HepG2 (cell line): ENCODE measurements around the gene RASA1. TPM values are rescaled to one million over a fixed set of nuclear protein-coding genes. Genes with fewer than 3 reads are reported as not detected.

Source experiments
- TCF12 ChIP-seq, 2 experiments: fragments of 450-650 bp in 1 of 2; sonication (generic) in 1 of 2; formaldehyde crosslinking in 1 of 2; IDR thresholded peaks; 2 replicates each; pipeline versions ENCODE4 v1.6.1 to v1.8.0; 2017 to 2022; ENCODE audit warnings: antibody characterized with exemption in 1 of 2, mild to moderate bottlenecking in 1 of 2, missing genetic modification reagents in 1 of 2, moderate library complexity in 1 of 2
- ZKSCAN5 ChIP-seq: sonication (generic); formaldehyde crosslinking; IDR thresholded peaks from 2 replicates; pipeline ENCODE4 v1.5.1; 2020; ENCODE audit warnings: mild to moderate bottlenecking, missing genetic modification reagents
- ZNF430 ChIP-seq: sonication (generic); formaldehyde crosslinking; IDR thresholded peaks from 2 replicates; pipeline ENCODE4 v1.9.0; 2021; ENCODE audit warnings: mild to moderate bottlenecking, missing genetic modification reagents
- polyA plus RNA-seq, 8 experiments: library from polyadenylated mRNA; depleted of rRNA in 3 of 8; stranded (reverse) in 7 of 8; unstranded in 1 of 8; fragments of >200 nt; fragmentation: Illumina TruSeq in 4 of 8; extraction: Trizol in 4 of 8; gene quantifications; 2 replicates each; pipeline versions ENCODE4 v1.2.1 to v1.2.3, GENCODE V29; 2011 to 2016; ENCODE audit warnings: low read depth in 4 of 8, missing spikeins in 1 of 8, mixed read lengths in 1 of 8; ENCODE audit not compliant: insufficient read depth in 1 of 8
- total RNA-seq, 5 experiments: library from RNA; depleted of rRNA; stranded (reverse); fragments of >200 nt; fragmentation: Illumina TruSeq; extraction: Trizol; gene quantifications; 2 replicates each; pipeline ENCODE4 v1.2.3, GENCODE V29; 2016; ENCODE audit warnings: low read depth in 1 of 5
- TF ChIP-seq, protein P1 (sequence below): sonication (generic); formaldehyde crosslinking; IDR thresholded peaks from 2 replicates; pipeline ENCODE4 v1.4.0; 2020; ENCODE audit warnings: missing genetic modification reagents, borderline replicate concordance
- TF ChIP-seq, protein P2 (sequence below): sonication (generic); formaldehyde crosslinking; IDR thresholded peaks from 2 replicates; pipeline ENCODE4 v1.4.0; 2020; ENCODE audit warnings: missing genetic modification reagents
- TF ChIP-seq, protein P3 (sequence below): IDR thresholded peaks from 2 replicates; pipeline ENCODE4 v1.6.1; 2016; ENCODE audit warnings: mild to moderate bottlenecking, missing biosample characterization, missing genetic modification reagents
- TF ChIP-seq, protein P4 (sequence below): sonication (generic); formaldehyde crosslinking; IDR thresholded peaks from 2 replicates; pipeline ENCODE4 v1.5.1; 2020; ENCODE audit warnings: mild to moderate bottlenecking, missing genetic modification reagents, borderline replicate concordance
- TF ChIP-seq, protein P5 (sequence below): sonication (generic); formaldehyde crosslinking; IDR thresholded peaks from 2 replicates; pipeline ENCODE4 v1.5.1; 2020; ENCODE audit warnings: mild to moderate bottlenecking, missing genetic modification reagents
- TF ChIP-seq, protein P6 (sequence below): sonication (generic); formaldehyde crosslinking; conservative IDR thresholded peaks from 2 replicates; pipeline ENCODE4 v1.5.0; 2020; ENCODE audit warnings: missing genetic modification reagents

Gene RASA1
- total and polyA plus RNA-seq, 2 of the 13 experiments (the other 11 are each of a cell fraction or from before 2014, with no cell fraction given) = 19.5 to 20.5 TPM

DNA sequence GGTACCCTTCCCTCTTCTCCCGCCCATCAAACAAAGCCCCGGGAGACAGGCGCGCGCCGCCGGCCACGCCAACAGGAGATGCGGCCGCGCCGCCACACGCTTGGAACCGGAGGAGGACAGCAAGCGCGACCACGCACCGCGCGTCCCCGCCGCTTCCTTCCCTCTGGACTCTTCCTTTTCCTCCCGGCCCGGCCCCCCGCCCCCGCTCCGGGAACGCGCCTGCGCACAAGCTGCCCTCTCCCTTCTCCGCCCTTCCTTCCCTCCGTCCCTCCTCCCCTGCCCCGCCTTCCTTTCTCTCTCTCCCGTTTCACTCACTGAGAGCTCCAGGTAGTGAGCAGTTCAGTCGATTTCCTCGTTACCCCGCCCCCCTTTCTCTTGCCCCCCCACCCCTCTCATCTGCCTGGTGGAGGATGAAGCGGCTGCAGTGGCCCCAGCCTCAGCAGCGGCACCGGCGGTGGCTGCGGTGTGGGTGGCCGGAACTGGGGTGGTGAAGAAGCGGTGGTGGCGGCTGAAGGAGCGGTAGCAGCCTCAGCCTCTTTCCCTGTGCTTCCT, at the start of gene RASA1 (continued):
- TF ChIP-seq, protein P1, sequence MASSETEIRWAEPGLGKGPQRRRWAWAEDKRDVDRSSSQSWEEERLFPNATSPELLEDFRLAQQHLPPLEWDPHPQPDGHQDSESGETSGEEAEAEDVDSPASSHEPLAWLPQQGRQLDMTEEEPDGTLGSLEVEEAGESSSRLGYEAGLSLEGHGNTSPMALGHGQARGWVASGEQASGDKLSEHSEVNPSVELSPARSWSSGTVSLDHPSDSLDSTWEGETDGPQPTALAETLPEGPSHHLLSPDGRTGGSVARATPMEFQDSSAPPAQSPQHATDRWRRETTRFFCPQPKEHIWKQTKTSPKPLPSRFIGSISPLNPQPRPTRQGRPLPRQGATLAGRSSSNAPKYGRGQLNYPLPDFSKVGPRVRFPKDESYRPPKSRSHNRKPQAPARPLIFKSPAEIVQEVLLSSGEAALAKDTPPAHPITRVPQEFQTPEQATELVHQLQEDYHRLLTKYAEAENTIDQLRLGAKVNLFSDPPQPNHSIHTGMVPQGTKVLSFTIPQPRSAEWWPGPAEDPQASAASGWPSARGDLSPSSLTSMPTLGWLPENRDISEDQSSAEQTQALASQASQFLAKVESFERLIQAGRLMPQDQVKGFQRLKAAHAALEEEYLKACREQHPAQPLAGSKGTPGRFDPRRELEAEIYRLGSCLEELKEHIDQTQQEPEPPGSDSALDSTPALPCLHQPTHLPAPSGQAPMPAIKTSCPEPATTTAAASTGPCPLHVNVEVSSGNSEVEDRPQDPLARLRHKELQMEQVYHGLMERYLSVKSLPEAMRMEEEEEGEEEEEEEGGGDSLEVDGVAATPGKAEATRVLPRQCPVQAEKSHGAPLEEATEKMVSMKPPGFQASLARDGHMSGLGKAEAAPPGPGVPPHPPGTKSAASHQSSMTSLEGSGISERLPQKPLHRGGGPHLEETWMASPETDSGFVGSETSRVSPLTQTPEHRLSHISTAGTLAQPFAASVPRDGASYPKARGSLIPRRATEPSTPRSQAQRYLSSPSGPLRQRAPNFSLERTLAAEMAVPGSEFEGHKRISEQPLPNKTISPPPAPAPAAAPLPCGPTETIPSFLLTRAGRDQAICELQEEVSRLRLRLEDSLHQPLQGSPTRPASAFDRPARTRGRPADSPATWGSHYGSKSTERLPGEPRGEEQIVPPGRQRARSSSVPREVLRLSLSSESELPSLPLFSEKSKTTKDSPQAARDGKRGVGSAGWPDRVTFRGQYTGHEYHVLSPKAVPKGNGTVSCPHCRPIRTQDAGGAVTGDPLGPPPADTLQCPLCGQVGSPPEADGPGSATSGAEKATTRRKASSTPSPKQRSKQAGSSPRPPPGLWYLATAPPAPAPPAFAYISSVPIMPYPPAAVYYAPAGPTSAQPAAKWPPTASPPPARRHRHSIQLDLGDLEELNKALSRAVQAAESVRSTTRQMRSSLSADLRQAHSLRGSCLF (CRISPR knock-in tag) = no peak
- TF ChIP-seq TCF12 (IDR thresholded peaks at IDR 0.05) (no peak), TCF12 (CRISPR knock-in tag; IDR thresholded peaks at IDR 0.05) (no peak), ZNF430 (CRISPR knock-in tag) (no peak; the same call in 1 of the 2 replicates), ZKSCAN5 (CRISPR knock-in tag) (no peak)
- TF ChIP-seq, protein P2, sequence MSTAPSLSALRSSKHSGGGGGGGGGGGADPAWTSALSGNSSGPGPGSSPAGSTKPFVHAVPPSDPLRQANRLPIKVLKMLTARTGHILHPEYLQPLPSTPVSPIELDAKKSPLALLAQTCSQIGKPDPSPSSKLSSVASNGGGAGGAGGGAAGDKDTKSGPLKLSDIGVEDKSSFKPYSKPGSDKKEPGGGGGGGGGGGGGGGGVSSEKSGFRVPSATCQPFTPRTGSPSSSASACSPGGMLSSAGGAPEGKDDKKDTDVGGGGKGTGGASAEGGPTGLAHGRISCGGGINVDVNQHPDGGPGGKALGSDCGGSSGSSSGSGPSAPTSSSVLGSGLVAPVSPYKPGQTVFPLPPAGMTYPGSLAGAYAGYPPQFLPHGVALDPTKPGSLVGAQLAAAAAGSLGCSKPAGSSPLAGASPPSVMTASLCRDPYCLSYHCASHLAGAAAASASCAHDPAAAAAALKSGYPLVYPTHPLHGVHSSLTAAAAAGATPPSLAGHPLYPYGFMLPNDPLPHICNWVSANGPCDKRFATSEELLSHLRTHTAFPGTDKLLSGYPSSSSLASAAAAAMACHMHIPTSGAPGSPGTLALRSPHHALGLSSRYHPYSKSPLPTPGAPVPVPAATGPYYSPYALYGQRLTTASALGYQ = no peak
- TF ChIP-seq, protein P3, sequence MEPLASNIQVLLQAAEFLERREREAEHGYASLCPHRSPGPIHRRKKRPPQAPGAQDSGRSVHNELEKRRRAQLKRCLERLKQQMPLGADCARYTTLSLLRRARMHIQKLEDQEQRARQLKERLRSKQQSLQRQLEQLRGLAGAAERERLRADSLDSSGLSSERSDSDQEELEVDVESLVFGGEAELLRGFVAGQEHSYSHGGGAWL (CRISPR knock-in tag) = 0 out of 2 replicates have a peak, but pooled peaks have one; percentile 65
- TF ChIP-seq, protein P4, sequence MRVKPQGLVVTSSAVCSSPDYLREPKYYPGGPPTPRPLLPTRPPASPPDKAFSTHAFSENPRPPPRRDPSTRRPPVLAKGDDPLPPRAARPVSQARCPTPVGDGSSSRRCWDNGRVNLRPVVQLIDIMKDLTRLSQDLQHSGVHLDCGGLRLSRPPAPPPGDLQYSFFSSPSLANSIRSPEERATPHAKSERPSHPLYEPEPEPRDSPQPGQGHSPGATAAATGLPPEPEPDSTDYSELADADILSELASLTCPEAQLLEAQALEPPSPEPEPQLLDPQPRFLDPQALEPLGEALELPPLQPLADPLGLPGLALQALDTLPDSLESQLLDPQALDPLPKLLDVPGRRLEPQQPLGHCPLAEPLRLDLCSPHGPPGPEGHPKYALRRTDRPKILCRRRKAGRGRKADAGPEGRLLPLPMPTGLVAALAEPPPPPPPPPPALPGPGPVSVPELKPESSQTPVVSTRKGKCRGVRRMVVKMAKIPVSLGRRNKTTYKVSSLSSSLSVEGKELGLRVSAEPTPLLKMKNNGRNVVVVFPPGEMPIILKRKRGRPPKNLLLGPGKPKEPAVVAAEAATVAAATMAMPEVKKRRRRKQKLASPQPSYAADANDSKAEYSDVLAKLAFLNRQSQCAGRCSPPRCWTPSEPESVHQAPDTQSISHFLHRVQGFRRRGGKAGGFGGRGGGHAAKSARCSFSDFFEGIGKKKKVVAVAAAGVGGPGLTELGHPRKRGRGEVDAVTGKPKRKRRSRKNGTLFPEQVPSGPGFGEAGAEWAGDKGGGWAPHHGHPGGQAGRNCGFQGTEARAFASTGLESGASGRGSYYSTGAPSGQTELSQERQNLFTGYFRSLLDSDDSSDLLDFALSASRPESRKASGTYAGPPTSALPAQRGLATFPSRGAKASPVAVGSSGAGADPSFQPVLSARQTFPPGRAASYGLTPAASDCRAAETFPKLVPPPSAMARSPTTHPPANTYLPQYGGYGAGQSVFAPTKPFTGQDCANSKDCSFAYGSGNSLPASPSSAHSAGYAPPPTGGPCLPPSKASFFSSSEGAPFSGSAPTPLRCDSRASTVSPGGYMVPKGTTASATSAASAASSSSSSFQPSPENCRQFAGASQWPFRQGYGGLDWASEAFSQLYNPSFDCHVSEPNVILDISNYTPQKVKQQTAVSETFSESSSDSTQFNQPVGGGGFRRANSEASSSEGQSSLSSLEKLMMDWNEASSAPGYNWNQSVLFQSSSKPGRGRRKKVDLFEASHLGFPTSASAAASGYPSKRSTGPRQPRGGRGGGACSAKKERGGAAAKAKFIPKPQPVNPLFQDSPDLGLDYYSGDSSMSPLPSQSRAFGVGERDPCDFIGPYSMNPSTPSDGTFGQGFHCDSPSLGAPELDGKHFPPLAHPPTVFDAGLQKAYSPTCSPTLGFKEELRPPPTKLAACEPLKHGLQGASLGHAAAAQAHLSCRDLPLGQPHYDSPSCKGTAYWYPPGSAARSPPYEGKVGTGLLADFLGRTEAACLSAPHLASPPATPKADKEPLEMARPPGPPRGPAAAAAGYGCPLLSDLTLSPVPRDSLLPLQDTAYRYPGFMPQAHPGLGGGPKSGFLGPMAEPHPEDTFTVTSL (CRISPR knock-in tag) = no peak
- TF ChIP-seq, protein P5, sequence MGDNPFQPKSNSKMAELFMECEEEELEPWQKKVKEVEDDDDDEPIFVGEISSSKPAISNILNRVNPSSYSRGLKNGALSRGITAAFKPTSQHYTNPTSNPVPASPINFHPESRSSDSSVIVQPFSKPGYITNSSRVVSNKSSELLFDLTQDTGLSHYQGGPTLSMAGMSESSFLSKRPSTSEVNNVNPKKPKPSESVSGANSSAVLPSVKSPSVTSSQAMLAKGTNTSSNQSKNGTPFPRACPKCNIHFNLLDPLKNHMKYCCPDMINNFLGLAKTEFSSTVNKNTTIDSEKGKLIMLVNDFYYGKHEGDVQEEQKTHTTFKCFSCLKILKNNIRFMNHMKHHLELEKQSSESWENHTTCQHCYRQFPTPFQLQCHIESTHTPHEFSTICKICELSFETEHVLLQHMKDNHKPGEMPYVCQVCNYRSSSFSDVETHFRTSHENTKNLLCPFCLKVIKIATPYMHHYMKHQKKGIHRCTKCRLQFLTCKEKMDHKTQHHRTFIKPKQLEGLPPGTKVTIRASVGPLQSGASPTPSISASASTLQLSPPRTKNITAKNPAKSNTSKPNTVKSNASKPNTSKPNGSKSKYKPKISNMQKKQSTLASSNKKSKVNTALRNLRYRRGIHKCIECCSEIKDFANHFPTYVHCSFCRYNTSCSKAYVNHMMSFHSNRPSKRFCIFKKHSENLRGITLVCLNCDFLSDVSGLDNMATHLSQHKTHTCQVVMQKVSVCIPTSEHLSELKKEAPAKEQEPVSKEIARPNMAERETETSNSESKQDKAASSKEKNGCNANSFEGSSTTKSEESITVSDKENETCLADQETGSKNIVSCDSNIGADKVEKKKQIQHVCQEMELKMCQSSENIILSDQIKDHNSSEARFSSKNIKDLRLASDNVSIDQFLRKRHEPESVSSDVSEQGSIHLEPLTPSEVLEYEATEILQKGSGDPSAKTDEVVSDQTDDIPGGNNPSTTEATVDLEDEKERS (CRISPR knock-in tag) = peak; percentile 62; the same call in 1 of the 2 replicates
- TF ChIP-seq, protein P6, sequence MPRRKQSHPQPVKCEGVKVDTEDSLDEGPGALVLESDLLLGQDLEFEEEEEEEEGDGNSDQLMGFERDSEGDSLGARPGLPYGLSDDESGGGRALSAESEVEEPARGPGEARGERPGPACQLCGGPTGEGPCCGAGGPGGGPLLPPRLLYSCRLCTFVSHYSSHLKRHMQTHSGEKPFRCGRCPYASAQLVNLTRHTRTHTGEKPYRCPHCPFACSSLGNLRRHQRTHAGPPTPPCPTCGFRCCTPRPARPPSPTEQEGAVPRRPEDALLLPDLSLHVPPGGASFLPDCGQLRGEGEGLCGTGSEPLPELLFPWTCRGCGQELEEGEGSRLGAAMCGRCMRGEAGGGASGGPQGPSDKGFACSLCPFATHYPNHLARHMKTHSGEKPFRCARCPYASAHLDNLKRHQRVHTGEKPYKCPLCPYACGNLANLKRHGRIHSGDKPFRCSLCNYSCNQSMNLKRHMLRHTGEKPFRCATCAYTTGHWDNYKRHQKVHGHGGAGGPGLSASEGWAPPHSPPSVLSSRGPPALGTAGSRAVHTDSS (CRISPR knock-in tag) = no peak
